Activated CD8-positive, alpha-beta memory T cell treated with anti-CD3 and anti-CD28 coated beads, Interleukin-2, amount 50 U/mL, for 1 hour (primary cell): Measurements from ENCODE around the gene QSOX2.
"Not testable (repeated sequence)": the region's sequence is repeated elsewhere in the genome, so short reads cannot be mapped to it uniquely, and the experiment has no call there.

ENCODE experiments used
- DNase-seq: peaks from one replicate; pipeline ENCODE4 v3.0.0-alpha.2; 2020; ENCODE audit errors: extremely low read depth

Gene QSOX2

DNA sequence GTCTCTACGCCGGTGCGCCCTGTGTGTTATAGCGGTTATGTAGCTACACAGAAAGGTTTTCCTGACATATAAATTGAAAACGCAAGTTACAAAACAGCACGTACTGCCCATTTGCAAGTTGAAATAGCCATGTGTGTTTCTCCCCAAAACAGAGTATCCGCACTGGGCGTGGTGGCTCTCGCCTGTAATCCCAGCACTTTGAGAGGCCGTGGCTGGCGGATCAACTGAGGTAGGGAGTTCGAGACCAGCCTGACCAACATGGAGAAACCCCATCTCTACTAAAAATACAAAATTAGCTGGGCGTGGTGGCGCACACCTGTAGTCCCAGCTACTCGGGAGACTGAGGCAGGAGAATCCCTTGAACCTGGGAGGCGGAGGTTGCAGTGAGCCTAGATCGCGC, 21.0 kb upstream of the QSOX2 start:
- DNase-seq = not testable (repeated sequence)

DNA sequence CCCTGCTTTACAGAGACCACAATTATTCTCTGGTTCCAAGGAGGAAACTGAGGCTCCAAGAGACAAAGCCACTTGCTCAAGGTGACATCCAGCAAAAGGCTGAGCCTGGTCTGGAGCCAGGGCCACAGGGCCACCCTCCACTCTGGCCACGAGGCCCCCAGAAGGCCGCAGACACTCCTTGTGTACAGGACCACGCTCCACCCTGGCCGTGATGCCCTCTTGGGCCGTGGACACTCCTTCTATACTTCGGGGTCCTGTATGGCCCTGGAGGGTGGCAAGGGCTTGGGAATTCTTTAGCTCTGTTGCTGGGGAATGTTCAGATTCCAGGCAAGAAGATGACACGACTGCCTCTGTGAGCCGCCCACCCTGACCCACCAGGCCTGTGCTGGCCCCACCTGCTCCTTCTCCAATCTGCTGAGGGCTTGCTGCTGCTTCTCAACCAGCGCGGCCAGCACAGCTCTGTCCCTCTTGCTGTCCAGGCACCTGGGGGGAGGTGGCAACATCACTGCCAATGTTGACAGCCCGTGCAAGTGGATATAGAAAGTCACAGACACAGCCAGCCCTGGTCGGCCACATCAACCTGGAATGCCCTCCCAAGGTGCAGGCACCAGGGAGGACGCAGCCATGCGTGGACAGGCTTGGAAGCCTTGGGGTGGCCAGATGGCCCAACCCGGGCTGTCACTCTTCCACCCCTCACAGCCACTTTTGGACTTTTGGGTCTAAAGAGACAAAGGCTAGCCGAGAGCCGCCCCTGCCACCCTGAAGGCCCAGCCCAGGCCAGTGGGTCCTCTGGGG, 20.1 kb upstream of the QSOX2 start:
- DNase-seq = no peak

DNA sequence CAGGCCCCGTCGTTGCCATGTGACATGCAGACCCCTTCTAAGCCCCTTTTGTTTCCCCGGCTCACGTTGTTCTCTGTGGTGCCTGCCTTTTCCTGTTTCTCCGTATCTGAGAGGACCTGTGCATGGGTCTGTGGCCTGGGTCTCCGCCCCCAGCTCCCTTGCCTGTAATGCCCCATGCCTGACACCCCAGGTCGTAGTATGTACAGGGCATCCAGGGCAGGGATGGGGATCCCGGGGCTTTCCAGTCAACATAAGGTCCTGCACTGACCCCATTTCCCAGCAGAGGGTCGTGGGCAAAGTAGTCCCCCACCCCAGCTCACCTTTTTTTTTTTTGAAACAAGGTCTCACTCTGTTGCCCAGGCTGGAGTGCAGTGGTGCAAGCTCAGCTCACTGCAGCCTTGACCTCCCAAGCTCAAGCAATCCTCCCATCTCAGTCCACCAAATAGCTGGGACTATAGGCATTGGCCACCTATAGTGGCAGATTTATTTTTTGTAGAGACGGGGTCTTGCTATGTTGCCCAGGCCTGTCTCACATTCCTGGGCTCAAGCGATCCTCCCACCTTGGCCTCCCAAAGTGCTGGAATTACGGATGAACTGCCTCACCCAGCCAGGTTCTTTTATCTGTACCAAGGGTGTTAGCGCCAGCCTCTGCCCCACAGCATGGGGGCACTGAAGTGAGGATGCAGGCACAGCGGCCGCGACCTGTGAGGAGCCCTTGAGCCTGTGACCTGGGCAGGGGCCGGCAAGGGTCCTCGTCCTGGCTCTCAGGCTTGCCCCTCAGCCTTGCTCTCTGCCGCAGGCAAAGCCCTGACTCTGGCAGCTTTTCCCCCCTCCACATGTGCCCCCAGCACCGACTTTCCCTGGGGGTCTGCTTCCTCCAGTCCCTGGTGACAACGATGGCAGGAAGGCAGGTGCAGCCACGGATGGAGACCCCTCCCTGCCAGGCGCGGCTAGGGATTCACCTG, 19.1 kb upstream of the QSOX2 start:
- no peak for DNase-seq

DNA sequence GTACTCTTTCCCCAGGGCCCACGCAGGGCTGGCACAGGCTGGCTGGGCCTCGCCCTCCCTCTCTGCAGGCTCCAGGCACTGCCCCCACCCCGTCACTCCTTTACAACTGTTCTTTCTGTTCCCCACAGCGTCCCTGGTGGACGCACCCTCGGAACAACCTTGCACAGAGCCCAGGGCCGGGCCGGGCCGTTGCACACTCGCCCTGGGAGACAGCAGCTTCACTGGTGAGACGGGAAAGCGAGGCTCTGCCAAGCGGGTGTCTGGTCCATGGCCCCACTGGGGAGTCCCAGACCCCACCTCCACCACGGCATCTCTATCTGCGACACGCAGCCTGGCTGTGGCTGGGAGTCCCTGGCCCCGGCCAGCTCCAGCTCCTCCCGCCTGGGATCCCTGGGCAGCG, 18.4 kb upstream of the QSOX2 start:
- no peak for DNase-seq

DNA sequence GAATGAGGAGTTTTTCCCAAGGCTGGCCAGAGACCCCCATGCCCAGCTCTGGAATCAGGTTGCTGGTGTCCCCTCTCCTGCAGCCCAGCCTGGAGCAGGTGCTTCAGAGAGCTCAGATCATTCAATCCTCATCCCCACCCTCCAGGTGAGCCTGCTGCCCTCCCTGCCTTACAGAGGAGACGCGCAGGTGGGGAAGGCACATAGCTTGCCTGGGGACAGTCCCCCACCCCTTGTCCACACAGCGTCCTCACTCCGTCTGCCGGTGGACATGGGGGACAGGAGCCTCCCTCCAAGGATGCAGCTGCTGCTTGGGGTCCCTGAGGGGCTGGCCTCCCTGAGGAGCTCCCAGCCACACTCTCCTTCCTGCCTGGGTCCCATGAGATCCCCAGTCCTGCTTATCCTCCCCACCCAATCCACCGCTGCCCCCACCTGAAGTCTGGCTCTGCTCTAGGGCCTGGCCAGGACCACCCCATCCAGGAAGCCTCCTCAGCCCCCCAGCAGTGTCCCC, 17.1 kb upstream of the QSOX2 start:
- DNase-seq = no peak

DNA sequence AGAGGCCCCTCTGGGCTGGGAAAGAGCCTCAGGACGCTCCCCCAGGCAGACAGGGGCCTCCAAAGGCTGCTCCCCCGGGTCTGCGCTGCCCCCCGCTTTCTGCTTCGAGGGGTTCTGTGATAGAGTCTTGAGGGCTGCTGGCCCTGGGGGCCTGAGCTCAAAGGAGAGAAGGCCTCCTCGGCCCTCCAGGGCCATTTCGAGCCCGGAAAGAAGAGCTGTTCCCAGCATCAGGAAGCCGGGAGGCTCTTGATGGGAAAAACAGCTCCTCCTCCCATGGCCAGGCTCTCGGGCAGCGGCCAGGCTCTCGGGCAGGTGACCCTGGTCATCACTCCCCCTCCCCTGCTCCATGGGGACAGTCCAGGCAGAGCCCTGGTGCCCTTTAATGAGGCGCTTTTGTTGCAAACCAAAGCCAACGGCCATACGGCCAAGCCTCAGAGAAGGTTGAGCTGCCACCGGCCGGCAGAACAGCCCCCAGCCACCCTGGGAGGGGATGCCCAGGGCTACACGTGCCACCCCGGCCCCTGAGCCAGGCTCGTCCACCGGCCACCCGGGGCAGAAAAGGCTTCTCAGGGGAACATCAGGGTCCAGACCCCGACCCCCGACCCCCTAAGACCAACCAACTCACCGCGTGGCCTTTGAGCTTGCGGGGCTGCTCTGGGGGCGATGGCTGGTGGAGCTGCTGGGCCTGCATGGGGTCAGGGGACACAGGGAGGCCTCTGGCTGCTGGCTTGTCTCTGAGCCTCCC, 16.2 kb upstream of the QSOX2 start:
- no peak for DNase-seq

DNA sequence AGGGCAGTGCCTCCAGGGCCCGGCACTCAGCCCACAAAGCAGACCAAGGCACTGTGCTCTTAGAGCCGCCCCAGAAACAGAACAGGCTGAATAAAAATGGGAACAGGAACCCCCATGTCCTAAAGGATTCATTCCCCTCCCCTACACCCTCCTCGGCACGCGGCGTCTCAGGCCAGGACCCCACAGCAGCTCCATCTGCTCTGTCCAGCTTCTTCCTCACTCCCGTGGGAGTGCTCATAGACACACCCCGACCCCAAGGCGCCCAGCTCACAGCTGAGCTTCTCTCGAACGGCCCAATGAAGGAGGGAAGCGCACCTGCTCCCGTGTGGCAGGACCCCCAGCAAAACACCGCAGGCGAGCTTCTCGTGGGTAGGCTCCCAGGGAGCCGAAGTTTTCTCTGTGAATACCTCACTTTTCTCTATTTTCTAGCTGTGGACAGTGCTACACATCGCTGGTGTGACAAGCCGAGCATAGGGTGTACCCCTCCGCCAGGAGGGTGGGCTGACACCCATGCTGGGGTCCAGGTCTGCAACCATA, 15.4 kb upstream of the QSOX2 start:
- DNase-seq = no peak

DNA sequence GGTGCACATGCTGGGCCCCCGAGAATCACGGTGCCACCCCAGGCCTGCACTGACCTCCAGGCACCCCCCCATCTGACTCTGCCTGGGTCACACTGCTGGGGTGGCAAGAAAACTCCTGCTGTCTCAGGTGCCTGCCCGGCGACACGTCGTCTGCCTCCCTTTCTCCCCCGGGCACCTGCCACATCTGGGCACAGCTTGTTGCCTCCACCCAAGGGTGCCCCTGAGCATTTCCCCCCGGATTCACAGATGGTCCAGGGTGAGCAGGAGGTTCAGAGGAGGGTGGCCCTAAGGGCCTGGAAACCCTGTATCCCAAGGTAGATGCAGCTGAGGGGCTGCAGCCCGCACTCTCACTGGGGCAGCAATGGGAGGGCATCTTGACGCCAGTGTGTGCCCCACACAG, 14.9 kb upstream of the QSOX2 start:
- no peak for DNase-seq

DNA sequence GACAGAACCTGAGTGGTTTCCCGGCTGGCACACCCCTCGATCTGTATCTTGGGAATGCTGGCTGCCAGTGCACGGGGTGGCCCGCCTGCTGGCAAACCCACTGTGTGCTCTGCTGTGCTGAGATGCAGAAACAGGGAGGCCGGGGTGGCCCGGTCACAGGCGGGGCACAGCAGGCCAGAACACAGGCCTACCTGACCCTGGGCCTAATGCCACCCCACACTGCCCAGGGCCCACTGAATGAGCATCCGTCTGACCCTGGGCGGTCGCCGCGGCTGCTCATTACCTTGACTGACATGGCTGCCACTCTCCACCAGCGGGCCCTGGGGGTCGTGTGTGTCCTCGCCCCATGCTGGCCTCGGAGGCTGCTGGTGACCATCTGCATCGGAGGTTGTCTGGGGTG, 14.2 kb upstream of the QSOX2 start:
- no peak for DNase-seq

DNA sequence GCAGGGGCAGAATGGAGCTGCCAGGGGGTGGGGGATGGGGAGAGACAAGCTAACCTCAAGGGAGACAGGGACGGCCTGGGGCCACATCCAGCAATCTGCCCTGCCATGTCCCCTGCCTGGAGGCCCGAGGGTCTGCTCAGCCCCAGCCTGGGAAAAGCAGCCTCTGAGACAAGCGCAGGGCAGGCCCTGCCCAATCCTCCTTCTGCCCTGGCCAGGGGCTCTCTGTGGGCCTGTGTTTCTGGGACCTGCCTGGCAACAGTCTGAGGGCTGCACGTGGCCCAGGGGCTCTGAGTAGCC, 13.9 kb upstream of the QSOX2 start:
- DNase-seq = no peak

DNA sequence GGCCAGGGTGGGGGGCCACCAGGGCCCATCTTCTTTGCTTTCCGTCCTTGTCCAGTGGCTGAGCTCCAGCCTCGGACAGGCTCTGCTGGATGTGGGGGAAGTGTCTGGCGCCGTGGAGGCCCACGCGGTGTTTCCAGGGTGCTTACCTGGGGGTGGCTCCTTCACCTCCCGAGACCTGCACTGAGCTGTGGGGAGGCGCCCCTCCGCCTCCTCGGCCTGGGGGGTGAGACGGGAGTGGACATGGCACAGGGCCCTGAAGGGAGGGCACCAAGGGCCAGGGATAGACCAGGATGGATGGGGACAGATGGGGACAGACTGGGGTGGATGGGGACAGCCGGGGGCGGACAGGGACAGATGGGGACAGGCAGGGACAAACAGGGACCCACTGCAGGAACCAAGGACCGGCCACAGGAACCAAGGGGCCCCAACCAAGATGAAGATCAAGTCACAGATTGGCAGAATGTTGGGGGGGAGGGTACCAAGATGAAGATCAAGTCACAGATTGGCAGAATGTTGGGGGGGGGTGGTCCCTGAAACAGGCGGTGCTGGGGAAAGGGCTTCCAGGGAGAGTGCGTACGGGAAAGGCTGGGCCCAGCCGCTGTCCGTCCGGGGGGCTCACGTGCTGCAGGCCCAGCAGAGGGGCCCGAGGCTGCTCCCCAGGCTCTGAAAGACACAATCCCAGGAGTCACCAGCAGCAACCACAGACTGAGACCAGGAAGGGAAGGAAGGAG, 13.3 kb upstream of the QSOX2 start:
- DNase-seq = no peak

DNA sequence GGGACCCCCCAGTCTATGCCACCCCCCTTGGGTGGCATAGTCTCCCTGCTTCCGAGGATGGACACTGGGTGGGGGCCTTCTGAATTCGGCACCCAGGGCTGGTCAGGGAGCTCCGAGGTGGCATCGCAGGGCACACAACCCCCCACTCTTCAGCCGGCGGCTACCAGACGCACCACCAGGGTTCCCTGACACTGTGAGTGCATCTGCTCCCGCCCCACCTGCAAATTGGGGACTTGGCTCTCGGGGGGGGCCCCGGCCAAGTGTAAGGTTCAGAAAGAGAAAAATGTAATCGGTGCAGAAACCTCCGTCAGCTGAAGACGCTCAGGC, 12.7 kb upstream of the QSOX2 start:
- DNase-seq = no peak

DNA sequence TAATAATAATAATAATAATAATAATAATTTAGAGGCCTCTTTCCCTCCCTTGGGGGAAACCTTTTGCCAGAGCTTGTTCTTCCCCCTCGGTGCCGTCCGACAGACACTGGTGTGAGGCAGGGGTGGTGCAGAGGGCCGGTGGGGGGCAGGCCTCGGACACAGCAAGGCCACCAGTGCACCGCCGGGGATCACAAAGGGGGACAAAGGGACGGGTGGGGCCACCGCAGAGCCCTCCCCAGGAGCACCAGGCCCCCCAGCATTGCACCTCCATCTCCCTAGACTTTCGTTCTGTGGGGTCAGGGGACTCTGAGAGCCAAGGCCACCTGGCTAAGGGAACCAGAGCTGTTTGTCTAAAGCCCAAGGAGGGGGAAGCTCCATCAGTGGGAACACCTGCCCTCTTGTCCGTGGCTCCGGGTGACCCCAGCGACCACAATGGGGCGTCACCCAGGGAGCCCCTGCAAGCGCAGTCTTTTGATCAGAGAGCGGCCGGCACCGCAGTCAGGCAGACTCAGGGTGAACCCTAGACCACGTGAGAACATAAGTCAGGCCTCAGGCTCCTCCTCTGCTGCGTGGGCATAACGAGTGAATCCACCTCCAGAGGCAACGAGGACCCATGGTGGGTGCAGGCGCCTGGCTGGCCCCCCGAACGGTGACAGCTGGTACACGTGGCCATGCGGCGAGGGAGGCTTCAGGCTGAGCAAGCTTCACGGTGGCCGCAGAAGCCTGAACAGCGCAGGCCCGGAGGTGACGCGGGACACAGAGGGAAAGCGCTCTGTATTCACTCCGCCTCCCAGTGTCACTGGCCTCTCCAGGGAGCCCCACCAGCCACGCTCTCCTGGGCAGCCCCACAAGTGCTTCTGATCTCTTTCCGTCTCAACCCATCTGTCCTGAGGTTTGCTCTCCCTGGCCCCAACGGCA, 12.0 kb upstream of the QSOX2 start:
- no peak for DNase-seq

DNA sequence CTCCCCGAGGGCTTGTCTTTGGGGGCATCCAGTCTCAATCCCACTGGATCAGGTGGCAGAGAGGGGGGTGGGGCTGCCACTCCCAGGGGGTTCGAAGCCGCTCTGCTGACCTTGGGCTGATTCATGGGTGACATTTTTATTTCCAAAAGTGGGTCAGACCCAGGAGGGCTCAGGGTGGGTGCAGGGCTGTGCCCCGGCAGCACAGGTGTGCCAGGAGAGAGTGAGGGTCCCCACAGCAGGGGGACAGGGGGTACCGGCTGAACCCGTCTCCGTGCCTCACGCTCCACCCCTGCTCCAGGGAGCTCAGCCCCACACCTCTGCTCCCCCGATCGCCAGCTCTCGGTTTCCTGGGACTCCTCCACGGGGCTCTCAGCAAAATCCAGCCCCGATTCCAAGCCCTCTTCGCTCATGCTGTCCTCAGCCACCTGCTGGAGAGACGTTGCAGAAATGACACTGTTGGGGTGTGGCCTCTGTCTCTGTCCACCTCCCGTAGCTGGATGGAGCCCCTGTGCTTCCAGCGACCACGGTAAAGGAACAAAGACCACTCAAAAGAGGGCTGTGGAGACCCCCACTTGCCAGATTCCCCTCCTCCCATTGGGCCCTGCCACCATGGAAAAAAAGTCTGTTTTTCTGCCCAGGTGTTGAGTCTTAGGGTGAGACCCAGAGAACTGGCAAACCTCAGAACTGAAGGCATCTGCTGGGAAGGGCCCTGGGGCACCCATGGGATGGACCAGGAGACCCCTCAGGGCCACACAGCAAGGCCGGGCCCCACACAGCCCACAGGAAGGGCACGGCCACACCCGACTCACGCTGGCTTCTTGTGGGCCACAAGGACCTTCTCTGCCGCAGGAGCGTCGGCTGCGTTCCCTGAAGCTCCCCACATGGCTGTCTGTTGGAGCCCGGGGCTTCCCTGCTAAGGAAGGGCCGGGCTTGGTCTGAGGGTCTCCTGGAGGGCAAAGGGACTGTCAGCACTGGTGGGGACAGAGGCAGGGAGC, 10.6 kb upstream of the QSOX2 start:
- DNase-seq = no peak

DNA sequence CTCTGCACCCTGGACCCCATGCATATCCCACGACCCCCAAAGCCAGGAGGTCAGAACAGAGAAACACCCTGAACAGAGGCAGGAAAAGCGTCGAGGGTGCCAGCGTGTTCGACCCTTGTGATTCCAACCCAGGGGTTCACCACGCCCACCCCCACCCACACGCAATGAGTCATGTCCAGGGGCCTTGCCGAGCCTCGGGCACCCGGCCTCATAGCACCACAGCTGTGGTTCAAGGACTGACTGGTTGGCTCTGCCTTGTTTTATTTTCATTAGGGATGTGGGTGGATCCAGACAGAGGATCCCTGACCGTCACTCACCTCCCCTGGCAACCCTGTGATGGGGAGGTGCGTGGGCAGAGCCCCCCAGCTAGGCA, 9.5 kb upstream of the QSOX2 start:
- DNase-seq = no peak

DNA sequence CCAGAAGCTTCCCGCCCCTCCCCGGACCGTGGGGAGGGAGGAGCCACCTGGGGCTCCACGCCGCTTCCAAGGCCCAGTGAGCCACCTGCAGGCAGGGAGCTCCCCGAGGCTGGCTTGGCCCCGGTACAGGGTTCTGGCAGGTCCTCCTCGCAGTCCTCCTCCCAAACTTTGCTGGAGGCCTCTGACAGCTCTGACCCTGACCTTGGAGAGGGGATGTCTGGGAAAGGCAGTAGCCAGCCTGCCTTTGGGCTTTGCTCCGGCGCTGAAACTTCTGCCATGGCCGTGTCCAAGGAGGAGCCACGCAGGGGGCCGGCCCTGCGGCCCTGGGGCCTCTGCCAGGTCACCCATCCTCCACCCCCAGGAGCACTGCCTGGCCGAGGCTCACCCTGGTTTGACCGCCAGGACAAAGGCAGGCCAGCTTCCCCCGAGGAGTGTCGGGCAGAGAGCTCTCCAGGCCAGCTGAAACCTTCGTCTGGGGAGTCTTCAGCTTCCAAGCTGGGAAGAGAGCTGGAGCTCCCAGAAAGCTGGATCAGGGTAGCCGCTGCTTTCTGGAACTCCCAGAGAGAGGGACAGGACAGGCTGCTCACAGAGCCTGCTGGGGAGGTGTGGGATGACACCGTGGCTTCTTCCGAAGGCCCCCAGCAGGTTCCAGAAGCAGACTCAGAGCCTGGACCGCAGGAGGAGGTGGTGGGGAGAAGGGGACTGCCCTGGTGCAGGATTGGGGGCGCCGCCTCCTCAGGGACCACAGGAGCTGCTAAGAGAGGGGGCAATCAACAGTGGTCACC, 9.0 kb upstream of the QSOX2 start:
- no peak for DNase-seq

DNA sequence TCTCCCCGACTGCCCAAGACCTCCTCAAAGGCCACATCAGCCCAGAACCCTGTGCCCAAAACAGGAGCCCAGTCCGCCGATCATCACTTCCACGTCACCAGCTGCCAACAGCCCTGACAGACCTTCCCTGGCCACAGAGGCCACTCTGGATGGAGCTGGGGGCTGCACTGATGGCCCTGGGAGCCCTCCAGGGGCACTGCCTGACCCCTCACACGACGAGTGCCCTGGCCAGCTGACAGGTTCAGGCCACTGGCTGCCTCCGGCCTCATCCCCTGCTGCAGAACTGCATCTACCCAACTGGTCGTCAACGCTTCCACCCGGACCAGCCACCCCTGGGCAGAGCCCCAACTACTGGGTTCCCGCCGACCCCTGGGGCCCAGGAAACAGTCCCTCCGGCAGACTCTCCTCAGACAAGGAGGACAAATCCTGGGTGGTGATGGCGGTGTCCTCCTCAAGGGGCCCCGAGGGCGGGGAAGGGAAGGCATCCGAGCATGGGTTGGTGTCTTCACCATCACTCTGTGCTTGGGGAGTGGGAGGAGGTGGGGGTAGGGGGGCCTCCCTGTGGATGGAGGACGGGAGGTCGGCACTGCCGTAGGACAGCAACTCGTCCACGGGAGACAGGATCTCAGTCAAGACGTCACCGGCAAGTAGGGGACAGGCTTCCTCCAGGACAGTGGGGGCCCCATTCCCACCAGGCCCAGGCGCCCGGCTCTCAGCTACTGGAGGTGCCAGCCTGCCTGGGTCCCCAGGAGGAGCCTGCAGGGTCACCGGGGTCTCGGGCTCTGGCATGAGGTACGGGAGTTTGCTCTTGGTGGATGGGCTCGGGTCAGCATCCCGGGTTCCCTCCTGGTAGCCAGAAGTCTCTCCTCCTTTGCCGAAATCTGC, 7.9 kb upstream of the QSOX2 start:
- no peak for DNase-seq
